SU-DHL-6 (cell line): ENCODE measurements around the gene HEATR5A.

Source experiments
- EZH2phosphoT487 ChIP-seq: fragments of 200-600 bp; sonication (generic), shearing (Covaris generic); conservative IDR thresholded peaks from 2 replicates; pipeline ENCODE4 v1.6.1; 2018; ENCODE audit warnings: mild to moderate bottlenecking, antibody characterized with exemption, low read length, moderate library complexity, mixed read lengths
- TF ChIP-seq, protein P1 (sequence below): fragments of 200-600 bp; sonication (generic); IDR thresholded peaks from one replicate; pipeline ENCODE4 v1.5.1; 2017; ENCODE audit warnings: antibody characterized with exemption, mild to moderate bottlenecking, low read length, moderate library complexity; ENCODE audit not compliant: insufficient read depth, poor library complexity, severe bottlenecking

DNA sequence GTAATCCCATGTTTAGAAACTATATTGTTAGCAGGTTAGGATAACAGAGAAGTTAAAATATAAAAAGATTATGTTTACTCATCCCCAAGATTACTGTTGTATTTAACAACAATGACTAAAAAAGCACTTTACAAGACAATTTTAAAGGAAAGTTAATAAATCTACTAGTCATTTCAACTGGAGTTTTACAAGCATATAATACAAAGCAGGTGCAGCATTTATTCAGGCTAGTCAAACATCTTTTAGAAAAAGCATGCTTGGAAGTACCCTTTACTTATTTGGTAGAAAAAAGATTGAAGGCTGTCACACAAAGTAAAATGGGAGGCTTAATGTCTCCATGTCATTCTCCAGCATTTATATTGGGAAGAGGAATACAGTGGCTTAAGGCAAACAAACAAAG lies 80.6 kb downstream of the HEATR5A start:
- TF ChIP-seq, protein P1, sequence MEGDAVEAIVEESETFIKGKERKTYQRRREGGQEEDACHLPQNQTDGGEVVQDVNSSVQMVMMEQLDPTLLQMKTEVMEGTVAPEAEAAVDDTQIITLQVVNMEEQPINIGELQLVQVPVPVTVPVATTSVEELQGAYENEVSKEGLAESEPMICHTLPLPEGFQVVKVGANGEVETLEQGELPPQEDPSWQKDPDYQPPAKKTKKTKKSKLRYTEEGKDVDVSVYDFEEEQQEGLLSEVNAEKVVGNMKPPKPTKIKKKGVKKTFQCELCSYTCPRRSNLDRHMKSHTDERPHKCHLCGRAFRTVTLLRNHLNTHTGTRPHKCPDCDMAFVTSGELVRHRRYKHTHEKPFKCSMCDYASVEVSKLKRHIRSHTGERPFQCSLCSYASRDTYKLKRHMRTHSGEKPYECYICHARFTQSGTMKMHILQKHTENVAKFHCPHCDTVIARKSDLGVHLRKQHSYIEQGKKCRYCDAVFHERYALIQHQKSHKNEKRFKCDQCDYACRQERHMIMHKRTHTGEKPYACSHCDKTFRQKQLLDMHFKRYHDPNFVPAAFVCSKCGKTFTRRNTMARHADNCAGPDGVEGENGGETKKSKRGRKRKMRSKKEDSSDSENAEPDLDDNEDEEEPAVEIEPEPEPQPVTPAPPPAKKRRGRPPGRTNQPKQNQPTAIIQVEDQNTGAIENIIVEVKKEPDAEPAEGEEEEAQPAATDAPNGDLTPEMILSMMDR = no peak
- TF ChIP-seq EZH2phosphoT487 = no peak
